HG03135 (cell line): ENCODE results near the gene UBN1.
"Not testable (repeated sequence)": the region's sequence is repeated elsewhere in the genome, so short reads cannot be mapped to it uniquely, and the experiment has no call there.

ENCODE experiments used
- ATAC-seq: cut with Tn5 transposase; IDR thresholded peaks from one replicate; pipeline ENCODE4 v1.9.1; 2021; ENCODE audit warnings: mild to moderate bottlenecking, moderate library complexity; ENCODE audit not compliant: unreplicated experiment

UBN1 gene

GRCh38 chr16:4884209-4884608 is 36.9 kb downstream of the UBN1 start:
- no peak for ATAC-seq

GRCh38 chr16:4884972-4885874 is 37.9 kb downstream of the UBN1 start:
- ATAC-seq, result no peak

DNA sequence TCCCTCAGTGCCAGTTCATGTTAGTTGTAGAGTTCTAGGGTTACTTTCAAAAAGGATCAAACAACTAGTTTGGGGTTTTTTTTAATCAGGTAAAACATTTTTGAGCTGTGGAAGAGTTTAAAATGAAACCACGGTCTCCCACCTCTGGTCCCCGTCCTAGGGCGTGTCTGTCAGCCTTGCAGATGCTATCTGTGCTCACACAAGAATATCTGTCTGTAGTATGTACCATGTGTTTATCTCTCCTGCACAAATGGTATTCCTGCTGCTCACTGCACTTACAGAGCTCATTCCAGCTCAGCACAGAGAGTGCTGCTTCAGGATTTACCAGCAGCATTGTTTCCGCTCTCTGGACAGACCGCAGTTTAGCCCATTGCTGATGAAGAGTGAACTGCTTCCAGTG is 38.9 kb downstream of the UBN1 start:
- no peak for ATAC-seq

DNA sequence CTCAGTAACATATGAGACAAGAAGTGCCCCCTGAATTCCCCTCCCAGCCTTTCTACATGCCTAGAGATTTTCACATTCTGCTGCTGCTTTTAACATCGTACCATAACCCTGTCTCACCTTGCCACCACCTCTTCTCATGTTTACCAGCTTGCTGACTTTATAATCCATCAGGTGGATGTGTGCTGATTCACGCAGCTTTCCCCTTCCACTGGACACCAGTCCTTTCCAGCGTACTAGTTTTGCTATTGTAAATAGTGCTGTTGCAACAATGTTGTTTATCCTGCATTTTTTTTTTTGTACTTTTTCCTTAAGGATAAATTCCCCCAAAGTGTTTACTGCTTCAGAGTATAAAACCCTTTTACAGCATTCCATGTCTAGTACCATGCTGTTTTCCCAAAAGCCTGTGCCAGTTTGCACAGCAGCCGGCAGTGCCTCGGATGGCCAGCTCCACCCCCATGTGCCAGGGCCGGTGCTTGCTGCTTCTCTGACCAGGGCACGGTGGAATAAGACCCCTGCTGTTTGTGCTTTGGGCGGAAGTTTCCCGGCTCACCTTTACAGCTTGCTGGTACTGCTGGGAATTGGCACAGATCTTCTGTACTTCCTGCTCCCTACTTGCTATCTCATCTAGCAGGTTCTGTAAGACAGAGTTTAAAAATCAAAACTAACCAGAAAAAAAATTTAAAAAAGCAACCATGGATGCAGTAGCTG is 41.3 kb downstream of the UBN1 start:
- ATAC-seq, result no peak

DNA sequence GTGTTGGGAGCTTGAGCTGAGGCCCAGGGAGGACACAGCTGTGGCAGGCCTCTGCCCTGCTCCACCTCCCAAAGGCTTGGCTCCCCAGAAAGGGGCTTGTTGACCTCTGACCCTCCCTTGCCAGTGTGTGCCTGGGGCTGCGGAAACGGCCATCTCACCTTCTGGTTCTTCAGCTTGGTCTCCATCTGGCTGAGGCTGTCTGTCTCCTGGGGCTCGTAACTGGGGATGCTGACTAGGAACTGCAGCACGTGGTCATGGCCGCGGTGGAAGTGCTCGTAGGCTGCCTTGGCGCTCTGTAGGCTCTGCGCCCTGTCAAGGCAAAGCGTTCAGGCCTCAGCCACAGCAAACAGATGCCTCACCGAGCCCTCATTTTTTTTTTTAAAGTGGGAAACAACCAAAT is 42.7 kb downstream of the UBN1 start:
- no peak for ATAC-seq

DNA sequence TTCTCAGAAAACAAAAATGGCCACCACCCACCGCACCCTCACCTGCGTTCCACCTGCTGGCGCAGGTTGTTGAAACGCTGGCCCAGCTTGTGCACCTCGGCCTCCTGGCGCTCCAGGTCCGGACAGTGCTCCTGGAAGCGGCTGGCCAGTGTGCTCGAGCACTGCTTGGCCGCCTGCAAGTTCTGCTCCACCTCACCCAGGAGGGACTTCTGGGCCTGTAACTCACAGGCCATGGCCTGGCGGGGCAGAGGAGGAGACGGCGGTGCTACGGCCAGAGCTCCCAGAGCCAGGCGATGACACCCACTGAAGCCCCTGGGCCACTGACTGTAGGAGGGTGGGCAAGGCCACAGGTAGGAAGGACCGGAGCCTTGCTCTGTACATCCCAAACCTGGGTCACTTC is 43.4 kb downstream of the UBN1 start:
- no peak for ATAC-seq

GRCh38 chr16:4891097-4891885 is 44.0 kb downstream of the UBN1 start:
- ATAC-seq, result no peak

- ATAC-seq, result no peak
Observed at GRCh38 chr16:4891886-4892216, 44.6 kb downstream of the UBN1 start.

DNA sequence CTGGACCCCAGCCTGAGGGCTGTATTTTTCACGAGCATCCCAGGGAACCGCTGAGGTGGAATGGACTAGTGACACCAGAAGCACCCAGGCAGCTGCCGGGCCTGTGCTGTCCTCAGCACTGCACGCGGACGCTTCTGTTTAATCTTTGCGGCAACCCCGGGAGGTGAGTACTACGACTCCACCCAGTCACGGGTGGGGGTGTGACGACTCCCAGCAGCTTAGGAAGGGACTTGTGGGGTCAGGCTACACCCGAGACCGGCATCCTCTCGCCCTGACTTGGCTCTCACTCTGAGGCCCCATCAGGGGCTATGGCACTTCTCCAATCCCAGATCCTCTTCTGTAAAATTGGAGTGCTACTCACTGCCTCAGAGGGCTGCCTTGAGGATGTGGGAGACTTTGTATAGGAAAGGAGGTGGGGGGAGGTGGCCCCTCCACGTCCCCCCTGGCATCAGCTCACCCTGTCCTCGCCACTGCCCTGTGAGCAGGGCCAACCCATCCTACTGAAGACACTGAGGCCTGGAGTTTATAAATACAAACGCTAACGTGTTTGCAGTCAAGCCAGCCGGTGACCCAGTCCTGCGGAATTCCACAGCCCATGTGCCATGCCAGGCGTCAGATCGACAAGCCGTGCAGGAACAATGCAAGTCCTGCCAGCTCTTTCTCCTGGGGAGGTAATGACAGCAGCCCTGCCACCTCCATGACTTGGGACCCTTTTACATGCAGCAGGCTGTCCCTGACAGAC is 45.3 kb downstream of the UBN1 start:
- no peak for ATAC-seq

GRCh38 chr16:4893103-4893862 is 46.0 kb downstream of the UBN1 start:
- no peak for ATAC-seq

DNA sequence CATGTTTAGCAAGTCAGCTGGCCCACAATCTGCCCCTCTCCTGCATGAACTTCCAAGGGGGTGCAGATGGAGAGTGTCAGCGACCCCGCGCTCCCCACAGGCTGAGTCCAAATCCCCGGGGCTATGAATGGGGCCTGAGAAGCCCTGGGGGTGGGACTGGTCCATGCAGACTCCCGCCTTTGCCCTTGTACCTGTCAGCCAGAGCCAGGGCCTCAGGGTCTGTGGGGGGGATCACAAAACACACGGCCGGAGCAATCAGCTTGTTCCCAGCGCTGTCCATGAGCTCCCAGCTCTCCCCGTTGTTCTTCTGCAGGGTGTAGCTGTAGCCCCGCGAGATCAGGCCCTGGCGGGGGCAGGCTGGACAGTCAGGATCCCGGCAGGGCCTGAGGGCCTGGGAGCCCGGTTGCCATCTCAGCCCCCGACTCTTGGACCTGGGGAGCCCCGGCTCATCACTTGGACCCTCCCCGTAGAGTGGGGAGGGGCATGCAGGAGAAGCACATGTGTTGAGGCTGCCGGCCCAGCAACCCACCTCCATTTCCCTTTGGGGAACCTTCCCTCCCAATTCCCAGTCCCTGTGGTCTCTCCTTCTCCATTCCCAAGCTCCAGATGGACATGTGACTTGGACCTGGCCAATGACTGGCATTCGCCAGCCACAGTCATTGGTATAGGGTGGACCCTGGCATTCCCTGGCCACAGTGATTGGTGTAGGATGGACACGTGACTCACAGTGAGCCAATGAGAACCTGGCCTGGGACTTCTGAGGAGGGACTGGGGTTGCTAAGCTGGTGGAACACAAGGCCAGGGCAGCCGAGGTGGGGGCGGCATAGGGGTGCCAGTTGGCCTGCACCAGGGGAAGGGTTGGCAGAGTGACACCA is 47.2 kb downstream of the UBN1 start:
- ATAC-seq, result no peak

DNA sequence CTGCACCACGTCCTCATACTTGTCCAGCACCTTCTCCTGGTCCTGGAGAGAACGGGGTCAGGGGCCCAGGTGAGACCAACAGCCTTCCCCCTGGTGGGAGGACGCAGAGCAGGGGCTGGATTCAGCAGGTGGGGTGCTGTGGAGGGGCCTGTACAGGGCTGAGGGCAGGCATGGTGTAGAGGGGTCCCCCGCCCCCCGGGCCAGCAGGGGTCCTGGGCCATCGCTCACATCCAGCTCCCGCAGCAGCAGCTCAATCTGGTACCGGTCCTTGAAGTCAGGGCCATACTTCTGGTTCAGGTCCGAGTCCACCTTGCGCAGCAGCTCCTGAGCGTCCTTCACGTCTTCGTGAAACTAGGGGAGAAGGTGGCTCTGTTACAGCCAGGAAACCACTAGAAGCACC is 48.1 kb downstream of the UBN1 start:
- ATAC-seq, result no peak

DNA sequence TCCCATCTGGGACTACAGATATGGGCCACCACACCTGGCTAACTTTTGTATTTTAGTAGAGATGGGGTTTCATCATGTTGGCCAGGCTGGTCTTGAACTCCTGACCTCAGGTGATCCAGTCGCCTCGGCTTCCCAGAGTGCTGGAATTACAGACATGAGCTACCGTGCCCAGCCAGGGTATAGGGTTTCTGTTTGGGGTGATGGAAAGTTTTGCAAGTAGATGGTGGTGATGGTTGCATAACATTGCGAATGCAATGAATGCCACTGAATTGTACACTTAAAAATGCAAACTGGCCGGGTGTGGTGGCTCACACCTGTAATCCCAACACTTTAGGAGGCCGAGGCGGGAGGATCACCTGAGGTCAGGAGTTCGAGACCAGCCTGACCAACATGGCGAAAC is 49.5 kb downstream of the UBN1 start:
- ATAC-seq, result not testable (repeated sequence)

GRCh38 chr16:4897328-4897727 is 50.0 kb downstream of the UBN1 start:
- ATAC-seq, result no peak

- ATAC-seq, result no peak
Observed at GRCh38 chr16:4898811-4899473, 51.7 kb downstream of the UBN1 start.

- ATAC-seq, result no peak
Observed at GRCh38 chr16:4899474-4899846, 52.2 kb downstream of the UBN1 start.

GRCh38 chr16:4900036-4900435 is 52.8 kb downstream of the UBN1 start:
- ATAC-seq, result no peak

GRCh38 chr16:4900750-4901149 is 53.5 kb downstream of the UBN1 start:
- ATAC-seq, result no peak

DNA sequence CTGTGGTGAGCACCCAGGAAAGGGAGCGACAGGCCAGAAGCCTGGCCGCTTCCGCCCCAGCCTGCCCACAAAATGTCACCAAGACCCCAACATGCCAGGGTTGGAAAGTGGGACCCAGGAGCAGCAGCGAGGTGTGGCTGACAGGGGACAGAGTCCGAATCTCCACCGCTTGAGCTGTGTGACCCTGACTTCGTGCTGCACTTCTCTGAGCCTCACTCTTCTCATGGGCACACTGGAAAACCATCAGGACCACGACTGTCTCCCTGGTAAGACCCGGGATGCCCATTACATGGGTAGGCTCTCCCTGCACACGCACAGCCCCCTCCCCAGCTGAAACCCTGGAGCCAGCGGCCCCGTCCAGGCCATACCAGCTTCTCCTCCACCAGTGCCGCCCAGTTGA is 54.8 kb downstream of the UBN1 start:
- no peak for ATAC-seq
